Lower leg skin (tissue), 3 donors: ENCODE data around the gene FBLN1.

ENCODE experiments used
- CTCF ChIP-seq, 3 donors: fragments of 450-650 bp; IDR thresholded peaks; one replicate each; pipeline ENCODE4 v1.5.1; 2016; ENCODE audit warnings: antibody characterized with exemption in 3 of 3, mild to moderate bottlenecking in 3 of 3, moderate library complexity in 2 of 3
- POLR2A ChIP-seq, 2 donors: fragments of 450-650 bp; IDR thresholded peaks; one replicate each; pipeline ENCODE4 v1.6.1; 2016 to 2017; ENCODE audit warnings: antibody characterized with exemption in 2 of 2, mild to moderate bottlenecking in 1 of 2, moderate library complexity in 1 of 2

GRCh38 chr22:45552580-45553350, 50.1 kb downstream of the FBLN1 start:
- TF ChIP-seq CTCF (IDR thresholded peaks at IDR 0.05) (no peak), POLR2A (IDR thresholded peaks at IDR 0.05) (no peak)
